ENCODE results near the gene CDC42SE2.

DNA sequence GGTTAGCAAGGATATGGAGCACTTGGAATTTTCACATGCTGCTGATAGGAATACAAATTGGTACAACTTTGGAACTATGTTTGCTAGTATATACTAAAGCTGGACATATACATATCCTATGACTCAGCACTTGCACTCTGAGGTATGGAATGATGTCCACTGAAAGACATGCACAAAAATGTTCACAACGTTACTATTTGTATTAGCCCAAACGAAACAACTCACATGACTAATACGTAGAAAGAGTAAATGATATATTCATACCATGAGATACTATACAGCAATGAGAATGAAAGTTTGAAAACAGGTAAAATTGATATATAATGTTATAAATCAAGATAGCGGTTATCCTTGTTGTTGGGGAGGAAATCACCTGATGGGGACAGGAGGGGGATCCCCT is 45.5 kb upstream of the CDC42SE2 start:
- TF ChIP-seq, protein P1, sequence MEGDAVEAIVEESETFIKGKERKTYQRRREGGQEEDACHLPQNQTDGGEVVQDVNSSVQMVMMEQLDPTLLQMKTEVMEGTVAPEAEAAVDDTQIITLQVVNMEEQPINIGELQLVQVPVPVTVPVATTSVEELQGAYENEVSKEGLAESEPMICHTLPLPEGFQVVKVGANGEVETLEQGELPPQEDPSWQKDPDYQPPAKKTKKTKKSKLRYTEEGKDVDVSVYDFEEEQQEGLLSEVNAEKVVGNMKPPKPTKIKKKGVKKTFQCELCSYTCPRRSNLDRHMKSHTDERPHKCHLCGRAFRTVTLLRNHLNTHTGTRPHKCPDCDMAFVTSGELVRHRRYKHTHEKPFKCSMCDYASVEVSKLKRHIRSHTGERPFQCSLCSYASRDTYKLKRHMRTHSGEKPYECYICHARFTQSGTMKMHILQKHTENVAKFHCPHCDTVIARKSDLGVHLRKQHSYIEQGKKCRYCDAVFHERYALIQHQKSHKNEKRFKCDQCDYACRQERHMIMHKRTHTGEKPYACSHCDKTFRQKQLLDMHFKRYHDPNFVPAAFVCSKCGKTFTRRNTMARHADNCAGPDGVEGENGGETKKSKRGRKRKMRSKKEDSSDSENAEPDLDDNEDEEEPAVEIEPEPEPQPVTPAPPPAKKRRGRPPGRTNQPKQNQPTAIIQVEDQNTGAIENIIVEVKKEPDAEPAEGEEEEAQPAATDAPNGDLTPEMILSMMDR (conservative IDR thresholded peaks at IDR 0.05 in 1 of 2, IDR thresholded peaks at IDR 0.05 in 1 of 2; ENCODE audit: extremely low read depth in 1 of 2, insufficient read depth in 1 of 2, low read depth in 1 of 2, low read length in 2 of 2), result no peak
- TF ChIP-seq EZH2 (IDR thresholded peaks at IDR 0.05; ENCODE audit: borderline replicate concordance, low read length), result no peak
